Measurements from ENCODE around the gene SMAD6.

GRCh38 chr15:66744610-66745279 lies 42.7 kb downstream of the SMAD6 start:
- no peak for TF ChIP-seq MAX (IDR thresholded peaks at IDR 0.05; ENCODE audit: low read depth, low read length)
- TF ChIP-seq CTCF (IDR thresholded peaks at IDR 0.05; ENCODE audit: low read depth, low read length) = no peak
- TF ChIP-seq POLR2A (IDR thresholded peaks at IDR 0.05; ENCODE audit: extremely low read depth, insufficient read length) = no peak
- TF ChIP-seq MYC (IDR thresholded peaks at IDR 0.05; ENCODE audit: low read depth, low read length) = no peak
